GM23338 (cell line): ENCODE data around the gene FRMD3. TPM values are rescaled to one million over a fixed set of nuclear protein-coding genes. Genes with fewer than 3 reads are reported as not detected.

ENCODE experiments used
- ATAC-seq: fragments of 200-7000 bp; cut with Tn5 transposase; 3 replicates; pipeline ENCODE4 v1.9.1; 2020
- DNase-seq: peaks from one replicate; pipeline ENCODE4 v3.0.0-alpha.2; 2015; ENCODE audit warnings: low spot score
- H2AFZ ChIP-seq: fragments of 200-600 bp; sonication (generic); 2 replicates; pipeline ENCODE4 v1.8.0; 2016; ENCODE audit warnings: antibody characterized with exemption, mild to moderate bottlenecking, moderate library complexity
- H3F3A ChIP-seq: fragments of 200-600 bp; sonication (generic); replicated peaks from 2 replicates; pipeline ENCODE4 v1.8.0; 2017; ENCODE audit warnings: antibody characterized with exemption, mixed run types, low read depth
- H3K27ac ChIP-seq: fragments of 200-600 bp; sonication (generic); 2 replicates; pipeline ENCODE4 v1.6.1; 2016; ENCODE audit warnings: low read depth
- H3K27me3 ChIP-seq: fragments of 200-600 bp; sonication (generic); 2 replicates; pipeline ENCODE4 v1.8.0; 2016; ENCODE audit warnings: mild to moderate bottlenecking, mixed run types, moderate library complexity; ENCODE audit not compliant: insufficient read depth
- H3K36me3 ChIP-seq: fragments of 200-600 bp; sonication (generic); 2 replicates; pipeline ENCODE4 v1.8.0; 2016; ENCODE audit warnings: mild to moderate bottlenecking; ENCODE audit not compliant: insufficient read depth
- H3K4me1 ChIP-seq: fragments of 200-600 bp; sonication (generic); 2 replicates; pipeline ENCODE4 v1.8.0; 2016; ENCODE audit warnings: mild to moderate bottlenecking, moderate library complexity; ENCODE audit not compliant: insufficient read depth
- H3K4me2 ChIP-seq: fragments of 200-600 bp; sonication (generic); 2 replicates; pipeline ENCODE4 v1.7.1; 2017; ENCODE audit warnings: mixed run types
- H3K4me3 ChIP-seq: fragments of 200-600 bp; sonication (generic); 2 replicates; pipeline ENCODE4 v1.6.1; 2016; ENCODE audit warnings: mixed run types
- H3K79me2 ChIP-seq: fragments of 200-600 bp; sonication (generic); replicated peaks from 2 replicates; pipeline ENCODE4 v1.8.0; 2017; ENCODE audit warnings: mild to moderate bottlenecking; ENCODE audit not compliant: insufficient read depth
- H3K9me2 ChIP-seq: fragments of 200-600 bp; sonication (generic); 2 replicates; pipeline ENCODE4 v1.8.0; 2017; ENCODE audit not compliant: insufficient read depth
- H4K20me1 ChIP-seq: fragments of 200-600 bp; sonication (generic); replicated peaks from 2 replicates; pipeline ENCODE4 v1.8.0; 2017; ENCODE audit warnings: mild to moderate bottlenecking; ENCODE audit not compliant: insufficient read depth
- H3K27ac Mint-ChIP-seq: 2 replicates; pipeline ENCODE4 v1.8.0; 2020; ENCODE audit warnings: inconsistent platforms, mild to moderate bottlenecking, moderate library complexity, mixed read lengths
- H3K27me3 Mint-ChIP-seq: 3 replicates; pipeline ENCODE4 v1.8.0; 2022; ENCODE audit warnings: low read depth, mild to moderate bottlenecking, moderate library complexity, mixed read lengths, inconsistent platforms; ENCODE audit not compliant: insufficient read depth, poor library complexity
- H3K36me3 Mint-ChIP-seq: 3 replicates; pipeline ENCODE4 v1.8.0; 2021; ENCODE audit warnings: low read depth, mild to moderate bottlenecking, inconsistent platforms, moderate library complexity, mixed read lengths
- H3K4me1 Mint-ChIP-seq: 3 replicates; pipeline ENCODE4 v1.8.0; 2020; ENCODE audit warnings: mild to moderate bottlenecking, inconsistent platforms, mixed read lengths
- H3K4me3 Mint-ChIP-seq: 3 replicates; pipeline ENCODE4 v1.8.0; 2021; ENCODE audit warnings: moderate library complexity, mild to moderate bottlenecking, inconsistent platforms, mixed read lengths
- H3K9me3 Mint-ChIP-seq: 3 replicates; pipeline ENCODE4 v1.8.0; 2020; ENCODE audit warnings: moderate library complexity, mild to moderate bottlenecking, inconsistent platforms, mixed read lengths
- CREB1 ChIP-seq: fragments of 250-450 bp; sonication (Bioruptor Pico); IDR thresholded peaks from 2 replicates; pipeline ENCODE4 v1.5.0; 2020; ENCODE audit warnings: low read depth, mild to moderate bottlenecking, moderate library complexity
- EZH2 ChIP-seq: fragments of 200-600 bp; sonication (generic); IDR thresholded peaks from one replicate; pipeline ENCODE4 v1.8.0; 2017; ENCODE audit warnings: antibody characterized with exemption, mild to moderate bottlenecking, low read depth; ENCODE audit not compliant: unreplicated experiment
- JUNB ChIP-seq: IDR thresholded peaks from one replicate; pipeline ENCODE4 v1.6.1; 2016; ENCODE audit warnings: antibody characterized with exemption; ENCODE audit not compliant: unreplicated experiment
- POLR2AphosphoS5 ChIP-seq: IDR thresholded peaks from 2 replicates; pipeline ENCODE4 v1.6.1; 2016; ENCODE audit warnings: antibody characterized with exemption, low read depth
- STAT1 ChIP-seq: IDR thresholded peaks from one replicate; pipeline ENCODE4 v1.6.1; 2016; ENCODE audit warnings: antibody characterized with exemption; ENCODE audit not compliant: unreplicated experiment
- ZNF114 ChIP-seq: fragments of 250-450 bp; sonication (Bioruptor Pico); IDR thresholded peaks from 2 replicates; pipeline ENCODE4 v1.5.0; 2020; ENCODE audit warnings: mild to moderate bottlenecking, moderate library complexity
- ZNF331 ChIP-seq: fragments of 250-450 bp; sonication (Bioruptor Pico); IDR thresholded peaks from 2 replicates; pipeline ENCODE4 v1.5.0; 2020; ENCODE audit warnings: low read depth, mild to moderate bottlenecking, moderate library complexity
- polyA plus RNA-seq: library from polyadenylated mRNA; unstranded; fragments of >200 nt; fragmentation: Nextera tagmentation; extraction: Ambion mirVana; gene quantifications from 2 replicates; pipeline ENCODE4 v1.2.1, GENCODE V29; 2016
- total RNA-seq: library from RNA; depleted of rRNA; stranded (reverse); fragments of >200 nt; shearing (Covaris generic); gene quantifications from 2 replicates; pipeline ENCODE4 v1.2.3, GENCODE V29; 2014
- TF ChIP-seq, protein P1 (sequence below): IDR thresholded peaks from 2 replicates; pipeline ENCODE4 v1.6.1; 2016; ENCODE audit warnings: antibody characterized with exemption
- TF ChIP-seq, protein P2 (sequence below): IDR thresholded peaks from one replicate; pipeline ENCODE4 v1.6.1; 2018; ENCODE audit warnings: antibody characterized with exemption; ENCODE audit not compliant: unreplicated experiment
- TF ChIP-seq, protein P3 (sequence below), 2 experiments: fragments of 200-600 bp in 1 of 2; sonication (generic) in 1 of 2; conservative IDR thresholded peaks; 2 replicates each; pipeline versions ENCODE4 v1.5.1 to v1.6.1; 2016 to 2017; ENCODE audit warnings: antibody characterized with exemption in 2 of 2, low read depth in 2 of 2, mild to moderate bottlenecking in 2 of 2, moderate library complexity in 1 of 2

Gene FRMD3
- total and polyA plus RNA-seq, 2 experiments from 2014 or later = 0.47 to 1.2 TPM

DNA sequence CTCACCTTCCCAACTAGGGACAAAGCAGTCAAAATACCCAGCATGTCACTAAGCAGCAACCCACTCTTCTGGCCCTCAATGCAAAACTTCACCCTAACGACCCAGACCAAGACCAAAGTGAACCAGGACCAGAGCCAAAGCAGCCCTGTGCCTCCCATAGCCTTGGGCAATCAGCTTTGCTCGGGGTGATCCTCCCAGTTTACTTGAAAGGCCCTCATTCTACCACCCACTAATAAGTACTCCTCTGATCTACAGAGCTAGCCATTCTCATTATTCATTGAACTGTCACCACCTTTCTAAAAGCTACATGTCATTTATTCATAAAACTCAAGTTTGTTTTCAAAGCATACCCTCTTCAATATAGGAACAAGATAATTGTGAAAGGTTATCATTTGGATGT lies 221.0 kb downstream of the FRMD3 start (continued):
- TF ChIP-seq ZNF114 (CRISPR knock-in tag) (no peak), CREB1 (no peak), POLR2AphosphoS5 (no peak)
- TF ChIP-seq, protein P1, sequence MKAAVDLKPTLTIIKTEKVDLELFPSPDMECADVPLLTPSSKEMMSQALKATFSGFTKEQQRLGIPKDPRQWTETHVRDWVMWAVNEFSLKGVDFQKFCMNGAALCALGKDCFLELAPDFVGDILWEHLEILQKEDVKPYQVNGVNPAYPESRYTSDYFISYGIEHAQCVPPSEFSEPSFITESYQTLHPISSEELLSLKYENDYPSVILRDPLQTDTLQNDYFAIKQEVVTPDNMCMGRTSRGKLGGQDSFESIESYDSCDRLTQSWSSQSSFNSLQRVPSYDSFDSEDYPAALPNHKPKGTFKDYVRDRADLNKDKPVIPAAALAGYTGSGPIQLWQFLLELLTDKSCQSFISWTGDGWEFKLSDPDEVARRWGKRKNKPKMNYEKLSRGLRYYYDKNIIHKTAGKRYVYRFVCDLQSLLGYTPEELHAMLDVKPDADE = no peak
- TF ChIP-seq, protein P2, sequence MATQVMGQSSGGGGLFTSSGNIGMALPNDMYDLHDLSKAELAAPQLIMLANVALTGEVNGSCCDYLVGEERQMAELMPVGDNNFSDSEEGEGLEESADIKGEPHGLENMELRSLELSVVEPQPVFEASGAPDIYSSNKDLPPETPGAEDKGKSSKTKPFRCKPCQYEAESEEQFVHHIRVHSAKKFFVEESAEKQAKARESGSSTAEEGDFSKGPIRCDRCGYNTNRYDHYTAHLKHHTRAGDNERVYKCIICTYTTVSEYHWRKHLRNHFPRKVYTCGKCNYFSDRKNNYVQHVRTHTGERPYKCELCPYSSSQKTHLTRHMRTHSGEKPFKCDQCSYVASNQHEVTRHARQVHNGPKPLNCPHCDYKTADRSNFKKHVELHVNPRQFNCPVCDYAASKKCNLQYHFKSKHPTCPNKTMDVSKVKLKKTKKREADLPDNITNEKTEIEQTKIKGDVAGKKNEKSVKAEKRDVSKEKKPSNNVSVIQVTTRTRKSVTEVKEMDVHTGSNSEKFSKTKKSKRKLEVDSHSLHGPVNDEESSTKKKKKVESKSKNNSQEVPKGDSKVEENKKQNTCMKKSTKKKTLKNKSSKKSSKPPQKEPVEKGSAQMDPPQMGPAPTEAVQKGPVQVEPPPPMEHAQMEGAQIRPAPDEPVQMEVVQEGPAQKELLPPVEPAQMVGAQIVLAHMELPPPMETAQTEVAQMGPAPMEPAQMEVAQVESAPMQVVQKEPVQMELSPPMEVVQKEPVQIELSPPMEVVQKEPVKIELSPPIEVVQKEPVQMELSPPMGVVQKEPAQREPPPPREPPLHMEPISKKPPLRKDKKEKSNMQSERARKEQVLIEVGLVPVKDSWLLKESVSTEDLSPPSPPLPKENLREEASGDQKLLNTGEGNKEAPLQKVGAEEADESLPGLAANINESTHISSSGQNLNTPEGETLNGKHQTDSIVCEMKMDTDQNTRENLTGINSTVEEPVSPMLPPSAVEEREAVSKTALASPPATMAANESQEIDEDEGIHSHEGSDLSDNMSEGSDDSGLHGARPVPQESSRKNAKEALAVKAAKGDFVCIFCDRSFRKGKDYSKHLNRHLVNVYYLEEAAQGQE = no peak

DNA sequence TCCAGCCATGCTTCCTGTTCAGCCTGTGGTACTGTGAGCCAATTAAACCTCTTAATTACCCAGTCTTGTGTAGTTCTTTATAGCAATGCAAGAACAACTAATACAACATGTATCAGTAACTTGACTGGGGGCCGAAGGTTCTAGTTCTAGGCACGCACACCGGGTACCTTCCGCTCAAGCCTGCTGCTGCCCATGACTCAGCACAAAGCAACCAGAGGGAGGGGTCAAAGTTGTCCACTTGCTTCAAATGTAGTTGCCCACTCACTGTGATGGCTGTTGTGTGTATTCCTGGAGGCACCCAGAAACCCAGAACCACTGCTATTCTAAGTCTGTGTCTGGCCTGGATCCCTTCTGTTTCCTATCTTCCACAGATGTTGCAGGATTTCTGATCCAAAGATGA lies 222.6 kb downstream of the FRMD3 start:
- H3K4me2 ChIP-seq = no peak overlapping the region
- no peaks in the 10 kb centered on the region for H3K4me1 Mint-ChIP-seq
- H3K4me3 ChIP-seq = no peak overlapping the region
- no peaks in the 10 kb centered on the region for H3K4me1 ChIP-seq
- H3K79me2 ChIP-seq = no peaks in the 10 kb centered on the region
- DNase-seq = no peak
- no peak overlapping the region for H3K27ac ChIP-seq
- H3K27me3 ChIP-seq = no peaks in the 10 kb centered on the region
- ATAC-seq = no peak
- no peaks in the 10 kb centered on the region for H3K36me3 Mint-ChIP-seq
- H3K36me3 ChIP-seq = no peaks in the 10 kb centered on the region
- H2AFZ ChIP-seq = peak overlapping the region; percentile 85; the same call in 1 of the 2 replicates
- H4K20me1 ChIP-seq = no peaks in the 10 kb centered on the region
- H3K27me3 Mint-ChIP-seq = no peaks in the 10 kb centered on the region
- H3K4me3 Mint-ChIP-seq = no peak overlapping the region
- 0 out of 2 replicates have a peak, but pooled peaks cover 4% of the 10 kb centered on the region for H3K9me2 ChIP-seq
- peak overlapping the region; percentile 11; the same call in 1 of the 2 replicates for H3K27ac Mint-ChIP-seq
- H3K9me3 Mint-ChIP-seq = peaks cover 12% of the 10 kb centered on the region
- no peaks in the 10 kb centered on the region for H3F3A ChIP-seq
- TF ChIP-seq JUNB (no peak), EZH2 (no peak), ZNF331 (CRISPR knock-in tag) (no peak), STAT1 (no peak), POLR2AphosphoS5 (no peak), ZNF114 (CRISPR knock-in tag) (no peak), CREB1 (no peak)
- TF ChIP-seq, protein P3, sequence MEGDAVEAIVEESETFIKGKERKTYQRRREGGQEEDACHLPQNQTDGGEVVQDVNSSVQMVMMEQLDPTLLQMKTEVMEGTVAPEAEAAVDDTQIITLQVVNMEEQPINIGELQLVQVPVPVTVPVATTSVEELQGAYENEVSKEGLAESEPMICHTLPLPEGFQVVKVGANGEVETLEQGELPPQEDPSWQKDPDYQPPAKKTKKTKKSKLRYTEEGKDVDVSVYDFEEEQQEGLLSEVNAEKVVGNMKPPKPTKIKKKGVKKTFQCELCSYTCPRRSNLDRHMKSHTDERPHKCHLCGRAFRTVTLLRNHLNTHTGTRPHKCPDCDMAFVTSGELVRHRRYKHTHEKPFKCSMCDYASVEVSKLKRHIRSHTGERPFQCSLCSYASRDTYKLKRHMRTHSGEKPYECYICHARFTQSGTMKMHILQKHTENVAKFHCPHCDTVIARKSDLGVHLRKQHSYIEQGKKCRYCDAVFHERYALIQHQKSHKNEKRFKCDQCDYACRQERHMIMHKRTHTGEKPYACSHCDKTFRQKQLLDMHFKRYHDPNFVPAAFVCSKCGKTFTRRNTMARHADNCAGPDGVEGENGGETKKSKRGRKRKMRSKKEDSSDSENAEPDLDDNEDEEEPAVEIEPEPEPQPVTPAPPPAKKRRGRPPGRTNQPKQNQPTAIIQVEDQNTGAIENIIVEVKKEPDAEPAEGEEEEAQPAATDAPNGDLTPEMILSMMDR (conservative IDR thresholded peaks at IDR 0.05; ENCODE audit: low read depth in 2 of 2) = no peak
- TF ChIP-seq, protein P2 = no peak
